DND-41 (cell line): ENCODE measurements around the gene SGSH.

Experiments used
- ATAC-seq: fragments of 200-7000 bp; cut with Tn5 transposase; 3 replicates; pipeline ENCODE4 v1.9.1; 2021; ENCODE audit warnings: low read depth; ENCODE audit not compliant: insufficient read depth
- DNase-seq: peaks from one replicate; pipeline ENCODE4 v3.0.0-alpha.2; 2020
- H2AFZ ChIP-seq: 2 replicates; pipeline ENCODE4 v1.6.0; 2012; ENCODE audit warnings: low read depth, low read length
- H3K27ac ChIP-seq: 2 replicates; pipeline ENCODE4 v1.5.1; 2012; ENCODE audit warnings: low read length, inconsistent platforms
- H3K27me3 ChIP-seq: fragments of 200-600 bp; sonication (generic); 2 replicates; pipeline ENCODE4 v1.6.0; 2012; ENCODE audit warnings: low read length, mild to moderate bottlenecking, inconsistent platforms; ENCODE audit not compliant: insufficient read depth, poor library complexity
- H3K36me3 ChIP-seq: 2 replicates; pipeline ENCODE4 v1.5.1; 2012; ENCODE audit warnings: low read length, inconsistent platforms; ENCODE audit not compliant: insufficient read depth
- H3K4me1 ChIP-seq: 2 replicates; pipeline ENCODE4 v1.5.1; 2012; ENCODE audit warnings: mild to moderate bottlenecking, low read length; ENCODE audit not compliant: insufficient read depth
- H3K4me2 ChIP-seq: 2 replicates; pipeline ENCODE4 v1.6.0; 2012; ENCODE audit warnings: mild to moderate bottlenecking, moderate library complexity, low read length, inconsistent platforms; ENCODE audit not compliant: insufficient read depth
- H3K4me3 ChIP-seq, 2 experiments: fragments of 200-600 bp in 1 of 2; shearing (Covaris generic) in 1 of 2; 2 replicates each; pipeline ENCODE4 v1.5.1; 2012 to 2016; ENCODE audit warnings: inconsistent platforms in 2 of 2, low read length in 2 of 2, mild to moderate bottlenecking in 2 of 2, low read depth in 1 of 2, moderate library complexity in 1 of 2
- H3K79me2 ChIP-seq: 2 replicates; pipeline ENCODE4 v1.6.0; 2012; ENCODE audit warnings: low read length, inconsistent platforms; ENCODE audit not compliant: insufficient read depth
- H3K9ac ChIP-seq: 2 replicates; pipeline ENCODE4 v1.6.0; 2012; ENCODE audit warnings: low read depth, mild to moderate bottlenecking, inconsistent platforms, low read length, moderate library complexity
- H3K9me3 ChIP-seq: 2 replicates; pipeline ENCODE4 v1.5.1; 2012; ENCODE audit warnings: low read length, moderate library complexity, mild to moderate bottlenecking, inconsistent platforms; ENCODE audit not compliant: insufficient read depth, severe bottlenecking
- H4K20me1 ChIP-seq: 2 replicates; pipeline ENCODE4 v1.6.0; 2012; ENCODE audit warnings: low read length; ENCODE audit not compliant: insufficient read depth
- CTCF ChIP-seq: IDR thresholded peaks from 2 replicates; pipeline ENCODE4 v1.5.1; 2012; ENCODE audit warnings: borderline replicate concordance, low read length, moderate library complexity, mild to moderate bottlenecking; ENCODE audit not compliant: poor library complexity, severe bottlenecking; ENCODE audit errors: extremely low read depth
- EZH2 ChIP-seq: IDR thresholded peaks from 3 replicates; pipeline ENCODE4 v1.6.1; 2012; ENCODE audit warnings: borderline replicate concordance, low read depth, mild to moderate bottlenecking, moderate library complexity, low read length, inconsistent platforms; ENCODE audit not compliant: severe bottlenecking

SGSH gene

GRCh38 chr17:80253631-80254395 lies 33.7 kb upstream of the SGSH start:
- Histone ChIP-seq H3K4me3 (no peak overlapping the region), H3K4me1 (peaks cover 24% of the 10 kb centered on the region), H4K20me1 (no peaks in the 10 kb centered on the region), H3K79me2 (no peaks in the 10 kb centered on the region), H3K27ac (peak overlapping the region; percentile 75), H3K9ac (no peak overlapping the region), H3K36me3 (no peaks in the 10 kb centered on the region), H3K27me3 (no peaks in the 10 kb centered on the region), H2AFZ (no peak overlapping the region), H3K9me3 (no peaks in the 10 kb centered on the region), H3K4me2 (no peak overlapping the region)
- DNase-seq (no peak), ATAC-seq (no peak)
- no peak for TF ChIP-seq EZH2

- Histone ChIP-seq H3K27ac (no peak overlapping the region), H3K27me3 (no peaks in the 10 kb centered on the region), H2AFZ (no peak overlapping the region), H3K9ac (no peak overlapping the region), H3K9me3 (no peaks in the 10 kb centered on the region), H4K20me1 (no peaks in the 10 kb centered on the region), H3K4me3 (no peak overlapping the region), H3K79me2 (no peaks in the 10 kb centered on the region), H3K36me3 (no peaks in the 10 kb centered on the region), H3K4me2 (no peak overlapping the region), H3K4me1 (peaks cover 24% of the 10 kb centered on the region)
- DNase-seq: peak; percentile 46
- peak; percentile 46 for TF ChIP-seq CTCF
- no peak for TF ChIP-seq EZH2
- no peak for ATAC-seq
These were observed 32.7 kb upstream of the SGSH start for GRCh38 chr17:80252871-80253270.

- peaks cover 24% of the 10 kb centered on the region for H3K4me1 ChIP-seq
- DNase-seq (no peak), ATAC-seq (no peak)
- no peaks in the 10 kb centered on the region for H3K36me3 ChIP-seq
- H3K9ac ChIP-seq: no peak overlapping the region
- no peak overlapping the region for H3K4me3 ChIP-seq
- no peaks in the 10 kb centered on the region for H3K27me3 ChIP-seq
- TF ChIP-seq CTCF (no peak), EZH2 (no peak)
- no peak overlapping the region for H2AFZ ChIP-seq
- no peak overlapping the region for H3K27ac ChIP-seq
- no peaks in the 10 kb centered on the region for H3K9me3 ChIP-seq
- H4K20me1 ChIP-seq: no peaks in the 10 kb centered on the region
- H3K79me2 ChIP-seq: no peaks in the 10 kb centered on the region
- H3K4me2 ChIP-seq: no peak overlapping the region
These were observed 31.8 kb upstream of the SGSH start for GRCh38 chr17:80251966-80252365.

GRCh38 chr17:80248894-80249710 lies 29.0 kb upstream of the SGSH start:
- Histone ChIP-seq H4K20me1 (no peaks in the 10 kb centered on the region), H3K9ac (no peak overlapping the region), H3K36me3 (no peaks in the 10 kb centered on the region), H2AFZ (no peak overlapping the region), H3K4me3 (no peak overlapping the region), H3K4me2 (no peak overlapping the region), H3K79me2 (no peaks in the 10 kb centered on the region), H3K9me3 (no peaks in the 10 kb centered on the region), H3K27me3 (no peaks in the 10 kb centered on the region), H3K27ac (no peak overlapping the region), H3K4me1 (peaks cover 5% of the 10 kb centered on the region)
- no peak for TF ChIP-seq CTCF
- TF ChIP-seq EZH2: no peak
- DNase-seq: no peak
- no peak for ATAC-seq
